Esophagus squamous epithelium (tissue), 4 donors: ENCODE data around the gene MTF2.

ENCODE experiments used
- POLR2A ChIP-seq, 4 donors: fragments of 450-650 bp; IDR thresholded peaks; one replicate each; pipeline ENCODE4 v1.6.1; 2017; ENCODE audit warnings: antibody characterized with exemption in 4 of 4, mild to moderate bottlenecking in 4 of 4, moderate library complexity in 3 of 4
- TF ChIP-seq, protein P1 (sequence below), 6 experiments: fragments of 450-650 bp in 4 of 6; fragments of 200-600 bp in 2 of 6; sonication (generic) in 2 of 6; IDR thresholded peaks; one replicate each; pipeline ENCODE4 v1.5.1; 2016 to 2019; ENCODE audit warnings: antibody characterized with exemption in 6 of 6, mild to moderate bottlenecking in 4 of 6, moderate library complexity in 4 of 6

DNA sequence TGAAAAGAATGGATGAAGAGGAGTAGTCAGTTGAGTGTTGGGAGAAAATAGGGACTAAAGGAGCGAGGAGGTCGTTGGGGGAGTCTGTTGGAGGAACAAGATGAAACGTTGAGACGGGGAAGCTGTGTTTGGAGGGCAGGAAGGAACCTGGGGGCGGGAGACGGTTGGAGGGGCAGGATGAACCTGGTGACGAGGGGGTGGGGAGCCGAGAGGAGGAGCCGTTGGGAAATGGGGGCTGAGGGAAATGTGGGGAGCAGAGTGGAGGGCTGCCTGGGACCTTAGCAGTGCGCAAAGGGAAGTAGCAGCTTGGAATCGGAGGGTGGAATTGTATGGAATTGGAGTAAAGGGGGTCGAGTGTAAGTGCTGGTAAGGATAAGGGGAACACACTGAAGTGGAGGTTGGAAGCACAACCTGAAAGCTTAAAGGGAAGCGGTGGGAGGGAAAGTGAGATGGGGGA, 630 bp downstream of the MTF2 start:
- TF ChIP-seq, protein P1, sequence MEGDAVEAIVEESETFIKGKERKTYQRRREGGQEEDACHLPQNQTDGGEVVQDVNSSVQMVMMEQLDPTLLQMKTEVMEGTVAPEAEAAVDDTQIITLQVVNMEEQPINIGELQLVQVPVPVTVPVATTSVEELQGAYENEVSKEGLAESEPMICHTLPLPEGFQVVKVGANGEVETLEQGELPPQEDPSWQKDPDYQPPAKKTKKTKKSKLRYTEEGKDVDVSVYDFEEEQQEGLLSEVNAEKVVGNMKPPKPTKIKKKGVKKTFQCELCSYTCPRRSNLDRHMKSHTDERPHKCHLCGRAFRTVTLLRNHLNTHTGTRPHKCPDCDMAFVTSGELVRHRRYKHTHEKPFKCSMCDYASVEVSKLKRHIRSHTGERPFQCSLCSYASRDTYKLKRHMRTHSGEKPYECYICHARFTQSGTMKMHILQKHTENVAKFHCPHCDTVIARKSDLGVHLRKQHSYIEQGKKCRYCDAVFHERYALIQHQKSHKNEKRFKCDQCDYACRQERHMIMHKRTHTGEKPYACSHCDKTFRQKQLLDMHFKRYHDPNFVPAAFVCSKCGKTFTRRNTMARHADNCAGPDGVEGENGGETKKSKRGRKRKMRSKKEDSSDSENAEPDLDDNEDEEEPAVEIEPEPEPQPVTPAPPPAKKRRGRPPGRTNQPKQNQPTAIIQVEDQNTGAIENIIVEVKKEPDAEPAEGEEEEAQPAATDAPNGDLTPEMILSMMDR (IDR thresholded peaks at IDR 0.05) = no peak
- TF ChIP-seq POLR2A (IDR thresholded peaks at IDR 0.05) = no peak
